Gastroesophageal sphincter (tissue), 3 donors: ENCODE data around the gene RPS27L.

Experiments used
- POLR2A ChIP-seq, 2 donors: fragments of 450-650 bp; IDR thresholded peaks; one replicate each; pipeline ENCODE4 v1.6.1; 2017; ENCODE audit warnings: antibody characterized with exemption in 2 of 2, mild to moderate bottlenecking in 2 of 2, moderate library complexity in 1 of 2
- TF ChIP-seq, protein P1 (sequence below), 4 experiments: fragments of 200-600 bp in 2 of 4; fragments of 450-650 bp in 2 of 4; sonication (generic) in 1 of 4; IDR thresholded peaks; one replicate each; pipeline ENCODE4 v1.5.1; 2017 to 2019; ENCODE audit warnings: antibody characterized with exemption in 4 of 4, mild to moderate bottlenecking in 2 of 4, moderate library complexity in 2 of 4

DNA sequence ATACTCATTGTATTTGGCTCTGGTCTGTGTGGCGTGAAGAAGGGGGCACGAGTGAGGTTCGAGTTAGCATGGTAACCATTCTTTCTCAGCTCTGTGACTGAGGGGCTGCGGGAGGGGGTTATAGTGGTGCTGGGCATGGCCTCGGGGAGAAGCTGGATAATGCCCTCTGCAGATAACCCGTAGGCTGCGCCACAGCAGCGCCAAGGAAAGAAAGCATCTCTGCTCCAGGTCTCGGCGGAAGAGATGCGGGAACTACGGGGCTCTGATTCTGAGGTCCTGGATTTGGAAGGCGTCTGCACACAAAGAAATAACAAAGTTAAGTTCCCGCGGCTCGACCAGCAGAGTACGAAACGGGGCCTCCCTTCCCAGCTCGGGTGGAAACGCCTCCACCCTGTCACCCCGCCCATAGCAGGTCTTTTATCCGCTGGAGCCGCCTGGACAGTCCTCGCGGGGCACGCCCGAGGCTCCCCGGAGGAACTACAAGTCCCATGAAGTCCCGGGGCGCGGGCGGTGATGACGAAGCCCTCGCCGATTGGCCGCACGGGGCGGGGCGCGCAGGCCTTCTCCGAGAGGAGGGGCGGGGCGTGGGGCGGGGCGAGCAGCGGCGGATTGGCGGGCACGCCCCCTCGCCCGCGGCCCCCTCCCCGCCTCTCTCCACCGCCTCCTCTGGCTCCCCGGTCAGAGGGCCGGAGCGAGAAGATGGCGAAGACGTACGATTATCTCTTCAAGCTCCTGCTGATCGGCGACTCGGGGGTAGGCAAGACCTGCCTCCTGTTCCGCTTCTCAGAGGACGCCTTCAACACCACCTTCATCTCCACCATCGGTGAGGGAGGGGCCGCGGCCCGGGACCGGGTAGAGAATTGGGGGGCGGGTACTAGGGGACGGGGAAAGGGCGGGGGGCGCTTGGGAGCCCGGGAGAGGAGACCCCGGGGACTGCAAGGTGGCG is 31.9 kb upstream of the RPS27L start, which contains the start of gene RAB8B:
- TF ChIP-seq, protein P1, sequence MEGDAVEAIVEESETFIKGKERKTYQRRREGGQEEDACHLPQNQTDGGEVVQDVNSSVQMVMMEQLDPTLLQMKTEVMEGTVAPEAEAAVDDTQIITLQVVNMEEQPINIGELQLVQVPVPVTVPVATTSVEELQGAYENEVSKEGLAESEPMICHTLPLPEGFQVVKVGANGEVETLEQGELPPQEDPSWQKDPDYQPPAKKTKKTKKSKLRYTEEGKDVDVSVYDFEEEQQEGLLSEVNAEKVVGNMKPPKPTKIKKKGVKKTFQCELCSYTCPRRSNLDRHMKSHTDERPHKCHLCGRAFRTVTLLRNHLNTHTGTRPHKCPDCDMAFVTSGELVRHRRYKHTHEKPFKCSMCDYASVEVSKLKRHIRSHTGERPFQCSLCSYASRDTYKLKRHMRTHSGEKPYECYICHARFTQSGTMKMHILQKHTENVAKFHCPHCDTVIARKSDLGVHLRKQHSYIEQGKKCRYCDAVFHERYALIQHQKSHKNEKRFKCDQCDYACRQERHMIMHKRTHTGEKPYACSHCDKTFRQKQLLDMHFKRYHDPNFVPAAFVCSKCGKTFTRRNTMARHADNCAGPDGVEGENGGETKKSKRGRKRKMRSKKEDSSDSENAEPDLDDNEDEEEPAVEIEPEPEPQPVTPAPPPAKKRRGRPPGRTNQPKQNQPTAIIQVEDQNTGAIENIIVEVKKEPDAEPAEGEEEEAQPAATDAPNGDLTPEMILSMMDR (IDR thresholded peaks at IDR 0.05), result peak in 2 of 4 experiments; percentile 32 to 33
- TF ChIP-seq POLR2A (IDR thresholded peaks at IDR 0.05), result peak; percentile 60 to 79
